ENCODE data around the gene PDSS1.

The PDSS1 gene

DNA sequence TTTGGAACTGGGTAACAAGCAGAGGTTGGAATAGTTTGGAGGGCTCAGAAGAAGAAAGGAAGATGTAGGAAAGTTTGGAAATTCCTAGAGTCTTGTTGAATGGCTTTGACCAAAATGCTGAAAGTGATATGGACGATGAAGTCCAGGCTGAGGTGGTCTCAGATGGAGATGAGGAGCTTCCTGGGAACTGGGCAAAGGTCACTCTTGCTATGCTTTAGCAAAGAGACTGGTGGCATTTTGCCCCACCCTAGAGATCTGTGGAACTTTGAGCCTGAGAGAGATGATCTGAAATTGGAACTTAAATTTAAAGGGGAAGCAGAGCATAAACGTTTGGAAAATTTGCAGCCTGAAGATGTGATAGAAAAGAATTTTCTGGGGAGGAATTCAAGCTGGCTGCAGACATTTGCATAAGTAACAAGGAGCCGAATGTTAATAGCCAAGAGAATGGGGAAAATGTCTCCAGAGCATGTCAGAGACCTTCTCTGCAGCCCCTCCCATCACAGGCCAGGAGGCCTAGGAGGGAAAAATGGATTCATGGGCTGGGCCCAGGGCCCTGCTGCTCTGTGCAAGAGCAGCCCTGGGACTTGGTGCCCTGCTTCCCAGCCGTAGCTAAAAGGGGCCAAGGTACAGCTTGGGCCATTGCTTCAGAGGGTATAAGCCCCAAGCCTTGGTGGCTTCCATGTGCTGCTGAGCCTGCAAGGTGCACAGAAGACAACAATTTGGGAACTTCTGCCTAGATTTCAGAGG is 3.6 kb downstream of the PDSS1 start:
- H3K4me1 ChIP-seq (ENCODE audit: control insufficient read depth, insufficient read depth, low read length), result peaks cover 16% of the 10 kb centered on the region
- H3K36me3 ChIP-seq (ENCODE audit: control insufficient read depth, insufficient read depth, low read length, severe bottlenecking), result peaks cover 16% of the 10 kb centered on the region
- H3K27me3 ChIP-seq (replicated peaks; ENCODE audit: control insufficient read depth, insufficient read depth, low read length), result no peaks in the 10 kb centered on the region
- no peaks in the 10 kb centered on the region for H3K9me3 ChIP-seq (ENCODE audit: control insufficient read depth, low read length)
- no peak overlapping the region for H3K9ac ChIP-seq (ENCODE audit: low read length)
- H3K4me3 ChIP-seq (ENCODE audit: low read length), result no peak overlapping the region
- no peak for DNase-seq (ENCODE audit: low read depth)

DNA sequence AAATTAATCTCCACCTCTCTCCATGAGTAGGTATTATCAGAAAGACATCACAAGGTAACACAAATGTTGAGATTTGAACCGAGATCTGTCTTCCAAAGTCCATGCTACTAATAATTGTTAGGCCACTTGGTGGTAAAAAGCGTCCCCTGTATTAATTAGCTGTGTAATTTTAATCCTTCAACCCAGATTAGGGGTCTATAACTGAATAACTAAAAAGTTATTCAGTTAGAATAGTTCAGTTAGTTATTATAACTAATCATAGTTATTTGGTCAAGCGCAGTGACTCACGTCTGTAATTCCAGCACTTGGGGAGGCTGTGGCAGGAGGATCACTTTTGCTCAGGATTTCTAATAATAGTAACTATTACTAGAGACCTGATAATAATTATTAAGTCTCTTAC is 5.6 kb downstream of the PDSS1 start:
- no peaks in the 10 kb centered on the region for H3K9me3 ChIP-seq (ENCODE audit: control insufficient read depth, low read length)
- H3K4me1 ChIP-seq (ENCODE audit: control insufficient read depth, insufficient read depth, low read length), result peaks cover 10% of the 10 kb centered on the region
- peaks cover 33% of the 10 kb centered on the region for H3K36me3 ChIP-seq (ENCODE audit: control insufficient read depth, insufficient read depth, low read length, severe bottlenecking)
- no peak overlapping the region for H3K4me3 ChIP-seq (ENCODE audit: low read length)
- no peak overlapping the region for H3K9ac ChIP-seq (ENCODE audit: low read length)
- no peak for DNase-seq (ENCODE audit: low read depth)
- no peaks in the 10 kb centered on the region for H3K27me3 ChIP-seq (replicated peaks; ENCODE audit: control insufficient read depth, insufficient read depth, low read length)

DNA sequence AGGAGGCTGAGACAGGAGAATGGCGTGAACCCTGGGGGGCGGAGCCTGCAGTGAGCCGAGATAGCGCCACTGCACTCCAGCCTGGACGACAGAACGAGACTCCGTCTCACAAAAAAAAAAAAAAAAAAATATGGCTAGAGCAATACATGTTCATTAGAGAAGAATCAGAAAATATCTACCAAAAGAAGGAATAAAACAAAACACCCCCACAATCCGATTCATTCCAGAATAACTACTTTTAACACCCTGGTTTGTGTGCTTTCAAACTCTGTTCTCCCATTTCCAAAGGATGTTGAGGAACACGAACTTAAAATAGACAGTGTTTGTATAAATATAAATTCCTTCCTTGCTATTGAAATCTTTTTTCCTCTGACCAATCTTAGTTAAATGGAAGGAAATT is 6.5 kb downstream of the PDSS1 start:
- DNase-seq (ENCODE audit: low read depth), result no peak
- Histone ChIP-seq H3K36me3 (ENCODE audit: control insufficient read depth, insufficient read depth, low read length, severe bottlenecking) (peaks cover 41% of the 10 kb centered on the region), H3K4me1 (ENCODE audit: control insufficient read depth, insufficient read depth, low read length) (peaks cover 2% of the 10 kb centered on the region), H3K9me3 (ENCODE audit: control insufficient read depth, low read length) (no peaks in the 10 kb centered on the region), H3K9ac (ENCODE audit: low read length) (no peak overlapping the region), H3K4me3 (ENCODE audit: low read length) (no peak overlapping the region), H3K27me3 (replicated peaks; ENCODE audit: control insufficient read depth, insufficient read depth, low read length) (no peaks in the 10 kb centered on the region)

DNA sequence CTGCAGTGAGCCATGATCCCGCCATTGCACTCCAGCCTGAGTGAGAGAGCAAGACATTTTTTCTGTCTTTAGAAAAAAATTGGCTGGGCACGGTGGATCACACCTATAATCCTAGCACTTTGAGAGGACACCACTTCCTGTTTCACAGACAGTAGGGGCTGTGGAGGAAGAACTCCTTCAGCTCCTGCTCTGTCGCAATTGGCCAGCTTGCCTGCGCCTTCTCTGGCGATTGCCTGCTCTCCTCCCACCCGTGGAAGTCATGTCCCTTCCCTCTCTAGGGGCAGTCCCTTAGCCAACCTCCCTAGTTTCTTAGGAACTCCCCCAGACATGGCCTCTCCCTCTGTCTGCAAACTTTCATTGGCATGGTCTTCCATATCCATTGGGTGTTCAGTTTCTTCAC is 8.7 kb downstream of the PDSS1 start:
- Histone ChIP-seq H3K36me3 (ENCODE audit: control insufficient read depth, insufficient read depth, low read length, severe bottlenecking) (peaks cover 46% of the 10 kb centered on the region), H3K9me3 (ENCODE audit: control insufficient read depth, low read length) (no peaks in the 10 kb centered on the region), H3K27me3 (replicated peaks; ENCODE audit: control insufficient read depth, insufficient read depth, low read length) (no peaks in the 10 kb centered on the region), H3K4me1 (ENCODE audit: control insufficient read depth, insufficient read depth, low read length) (no peaks in the 10 kb centered on the region), H3K4me3 (ENCODE audit: low read length) (no peak overlapping the region), H3K9ac (ENCODE audit: low read length) (no peak overlapping the region)
- DNase-seq (ENCODE audit: low read depth), result no peak

DNA sequence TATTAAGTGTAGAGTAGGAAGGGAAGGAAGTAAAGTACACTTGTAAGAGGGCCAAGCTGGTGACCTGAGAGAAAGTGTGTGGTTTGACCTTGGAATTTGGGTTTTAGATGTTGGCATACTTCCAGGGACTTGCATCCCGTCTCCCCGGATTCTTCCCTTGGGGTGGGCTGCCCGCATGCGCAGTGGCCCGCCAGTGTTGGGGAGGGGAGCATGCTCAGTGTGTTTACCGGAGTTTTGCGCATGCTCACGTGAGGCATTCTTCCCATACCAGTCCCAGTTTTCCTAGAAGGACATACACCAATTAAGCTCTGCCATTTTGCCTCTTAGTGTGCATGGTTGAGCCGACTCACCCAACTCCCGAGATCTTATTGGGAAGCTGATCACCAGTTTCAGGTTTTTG is 9.4 kb downstream of the PDSS1 start:
- H3K9ac ChIP-seq (ENCODE audit: low read length), result no peak overlapping the region
- DNase-seq (ENCODE audit: low read depth), result no peak
- no peaks in the 10 kb centered on the region for H3K4me1 ChIP-seq (ENCODE audit: control insufficient read depth, insufficient read depth, low read length)
- no peaks in the 10 kb centered on the region for H3K9me3 ChIP-seq (ENCODE audit: control insufficient read depth, low read length)
- H3K27me3 ChIP-seq (replicated peaks; ENCODE audit: control insufficient read depth, insufficient read depth, low read length), result no peaks in the 10 kb centered on the region
- H3K4me3 ChIP-seq (ENCODE audit: low read length), result no peak overlapping the region
- peaks cover 46% of the 10 kb centered on the region for H3K36me3 ChIP-seq (ENCODE audit: control insufficient read depth, insufficient read depth, low read length, severe bottlenecking)

DNA sequence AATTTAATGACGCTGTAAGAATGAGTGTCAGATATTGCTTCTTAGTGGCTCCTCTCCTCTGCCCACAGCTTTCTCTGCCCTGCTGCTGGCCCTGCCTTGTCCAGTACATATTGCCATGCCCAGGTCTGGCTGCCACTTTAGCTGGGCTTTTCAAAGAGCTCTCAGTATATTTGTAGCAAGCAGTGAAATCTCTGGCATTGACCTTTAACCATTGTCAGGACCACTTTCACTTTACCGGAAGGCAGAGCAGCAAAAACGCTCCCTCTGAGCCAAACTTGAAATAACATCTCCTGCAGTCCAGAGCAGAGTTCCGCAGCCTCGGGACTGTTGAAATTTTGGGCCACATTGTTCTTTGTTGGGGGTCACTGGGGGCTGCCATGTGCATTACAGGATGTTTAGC is 13.8 kb downstream of the PDSS1 start:
- no peaks in the 10 kb centered on the region for H3K9me3 ChIP-seq (ENCODE audit: control insufficient read depth, low read length)
- no peak overlapping the region for H3K4me3 ChIP-seq (ENCODE audit: low read length)
- H3K9ac ChIP-seq (ENCODE audit: low read length), result no peak overlapping the region
- H3K4me1 ChIP-seq (ENCODE audit: control insufficient read depth, insufficient read depth, low read length), result no peaks in the 10 kb centered on the region
- H3K36me3 ChIP-seq (ENCODE audit: control insufficient read depth, insufficient read depth, low read length, severe bottlenecking), result peaks cover 40% of the 10 kb centered on the region
- DNase-seq (ENCODE audit: low read depth), result no peak
- H3K27me3 ChIP-seq (replicated peaks; ENCODE audit: control insufficient read depth, insufficient read depth, low read length), result no peaks in the 10 kb centered on the region

DNA sequence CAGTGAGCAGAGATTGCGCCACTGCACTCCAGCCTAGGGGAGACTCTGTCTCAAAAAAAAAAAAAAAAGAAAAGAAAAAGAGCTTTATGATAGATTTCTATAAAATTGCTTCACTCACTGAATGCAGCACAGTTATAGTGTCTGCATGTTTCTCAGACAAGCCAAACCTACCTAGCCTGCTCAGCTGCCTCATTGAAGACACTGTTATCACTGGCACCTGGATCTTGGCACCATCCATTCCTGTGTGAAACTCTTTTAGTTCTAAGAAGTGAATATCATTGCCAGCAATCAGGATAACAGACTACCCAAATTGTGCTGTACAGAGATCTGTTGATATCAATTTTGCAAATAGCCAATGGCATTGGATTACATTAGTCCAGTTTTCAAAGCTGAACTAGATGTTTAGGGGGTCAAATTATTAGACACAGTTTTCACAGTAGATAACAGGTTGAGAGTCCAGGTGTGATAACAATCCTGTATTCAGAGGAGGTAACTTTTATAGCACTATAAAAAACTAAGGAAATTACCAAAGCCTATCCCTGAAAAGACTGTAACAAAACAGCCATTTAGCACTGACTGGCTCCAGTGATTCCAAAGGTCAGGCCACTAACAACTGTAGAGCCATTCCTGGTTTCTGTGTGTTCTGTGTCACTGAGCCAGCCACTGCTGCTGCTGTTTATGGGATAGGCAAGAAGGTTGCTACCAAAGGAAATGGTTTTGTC is 17.1 kb downstream of the PDSS1 start:
- Histone ChIP-seq H3K9me3 (ENCODE audit: control insufficient read depth, low read length) (no peaks in the 10 kb centered on the region), H3K4me1 (ENCODE audit: control insufficient read depth, insufficient read depth, low read length) (no peaks in the 10 kb centered on the region), H3K9ac (ENCODE audit: low read length) (no peak overlapping the region), H3K36me3 (ENCODE audit: control insufficient read depth, insufficient read depth, low read length, severe bottlenecking) (peaks cover 24% of the 10 kb centered on the region), H3K4me3 (ENCODE audit: low read length) (no peak overlapping the region), H3K27me3 (replicated peaks; ENCODE audit: control insufficient read depth, insufficient read depth, low read length) (no peaks in the 10 kb centered on the region)
- no peak for DNase-seq (ENCODE audit: low read depth)

DNA sequence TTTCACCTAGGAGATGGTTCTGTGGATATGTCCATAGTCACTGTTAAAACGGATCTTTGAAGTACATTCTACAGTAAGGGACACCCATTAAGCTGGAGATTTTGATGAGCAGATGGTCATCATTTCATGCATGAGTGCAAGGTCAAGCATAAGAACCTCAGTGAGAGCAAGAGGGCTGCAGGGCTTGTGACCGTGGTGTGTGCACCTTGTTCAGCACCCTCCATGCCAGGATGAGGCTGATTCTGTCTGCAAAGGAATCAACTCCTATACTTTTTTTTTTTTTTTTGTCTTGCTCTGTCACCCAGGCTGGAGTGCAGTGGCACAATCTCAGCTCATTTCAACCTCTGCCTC is 17.6 kb downstream of the PDSS1 start:
- no peaks in the 10 kb centered on the region for H3K4me1 ChIP-seq (ENCODE audit: control insufficient read depth, insufficient read depth, low read length)
- no peak for DNase-seq (ENCODE audit: low read depth)
- H3K36me3 ChIP-seq (ENCODE audit: control insufficient read depth, insufficient read depth, low read length, severe bottlenecking), result peaks cover 27% of the 10 kb centered on the region
- H3K9ac ChIP-seq (ENCODE audit: low read length), result no peak overlapping the region
- H3K4me3 ChIP-seq (ENCODE audit: low read length), result no peak overlapping the region
- no peaks in the 10 kb centered on the region for H3K9me3 ChIP-seq (ENCODE audit: control insufficient read depth, low read length)
- H3K27me3 ChIP-seq (replicated peaks; ENCODE audit: control insufficient read depth, insufficient read depth, low read length), result no peaks in the 10 kb centered on the region

DNA sequence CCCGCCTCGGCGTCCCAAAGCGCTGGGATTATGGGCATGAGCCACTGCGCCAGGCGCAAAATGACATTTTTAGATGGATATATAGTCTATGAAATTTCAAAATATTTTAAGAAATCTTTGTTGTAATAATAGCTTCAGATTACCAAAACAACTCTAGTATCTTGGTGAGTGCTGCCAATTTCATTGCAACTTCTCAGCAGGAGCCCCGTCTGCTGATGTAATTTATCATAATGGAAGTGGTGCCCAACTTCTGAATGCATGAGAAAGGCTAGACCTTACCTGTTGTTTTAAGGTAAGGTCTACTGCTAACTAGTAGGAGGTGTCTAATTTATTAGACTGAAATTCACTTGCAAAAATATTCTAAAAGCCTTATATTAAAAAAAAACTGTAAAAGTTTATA is 20.0 kb downstream of the PDSS1 start:
- no peaks in the 10 kb centered on the region for H3K27me3 ChIP-seq (replicated peaks; ENCODE audit: control insufficient read depth, insufficient read depth, low read length)
- DNase-seq (ENCODE audit: low read depth), result no peak
- no peak overlapping the region for H3K4me3 ChIP-seq (ENCODE audit: low read length)
- H3K4me1 ChIP-seq (ENCODE audit: control insufficient read depth, insufficient read depth, low read length), result no peaks in the 10 kb centered on the region
- H3K36me3 ChIP-seq (ENCODE audit: control insufficient read depth, insufficient read depth, low read length, severe bottlenecking), result peaks cover 44% of the 10 kb centered on the region
- no peak overlapping the region for H3K9ac ChIP-seq (ENCODE audit: low read length)
- no peaks in the 10 kb centered on the region for H3K9me3 ChIP-seq (ENCODE audit: control insufficient read depth, low read length)

DNA sequence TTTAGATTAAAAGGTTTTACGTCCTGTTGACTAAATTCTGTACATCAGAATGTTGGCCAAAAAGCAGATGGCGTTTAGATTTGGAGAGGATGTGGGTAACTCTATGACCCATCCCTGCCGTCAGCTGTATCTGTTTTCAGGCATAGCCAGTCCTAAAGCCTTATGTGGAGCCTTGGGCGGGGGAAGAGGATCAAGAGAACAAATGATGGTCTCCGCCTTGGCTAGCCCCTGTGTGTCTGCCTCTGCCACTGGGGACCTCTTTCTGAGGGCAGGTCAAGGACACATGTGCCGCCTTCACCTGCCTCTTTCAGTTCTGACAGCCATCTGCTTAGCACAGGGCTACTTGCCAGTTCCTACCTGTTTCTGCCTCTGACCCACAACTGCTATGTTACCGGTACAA is 24.1 kb downstream of the PDSS1 start:
- Histone ChIP-seq H3K4me3 (ENCODE audit: low read length) (no peak overlapping the region), H3K9me3 (ENCODE audit: control insufficient read depth, low read length) (no peaks in the 10 kb centered on the region), H3K36me3 (ENCODE audit: control insufficient read depth, insufficient read depth, low read length, severe bottlenecking) (peaks cover 61% of the 10 kb centered on the region), H3K9ac (ENCODE audit: low read length) (no peak overlapping the region), H3K27me3 (replicated peaks; ENCODE audit: control insufficient read depth, insufficient read depth, low read length) (no peaks in the 10 kb centered on the region), H3K4me1 (ENCODE audit: control insufficient read depth, insufficient read depth, low read length) (no peaks in the 10 kb centered on the region)
- DNase-seq (ENCODE audit: low read depth), result no peak

DNA sequence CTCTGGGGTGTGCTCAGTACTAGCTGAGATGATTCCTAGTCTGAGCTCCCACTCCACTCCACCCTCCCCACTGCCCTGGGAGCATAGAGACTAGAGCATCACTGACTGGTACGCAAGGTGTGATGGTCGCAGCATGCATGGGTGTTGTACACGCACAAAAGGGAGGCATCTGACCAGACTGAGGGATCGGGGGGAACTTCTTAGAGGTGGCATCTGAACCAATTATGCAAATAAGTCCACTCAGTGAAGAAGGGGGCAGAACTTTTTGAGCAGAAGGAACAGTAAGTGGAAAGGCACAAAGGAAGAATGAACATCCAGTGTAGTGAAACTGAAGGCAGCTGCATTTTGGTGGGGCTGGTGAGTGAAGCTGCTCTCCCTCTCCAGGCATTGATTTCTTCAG is 25.5 kb downstream of the PDSS1 start:
- Histone ChIP-seq H3K9ac (ENCODE audit: low read length) (no peak overlapping the region), H3K27me3 (replicated peaks; ENCODE audit: control insufficient read depth, insufficient read depth, low read length) (no peaks in the 10 kb centered on the region), H3K4me1 (ENCODE audit: control insufficient read depth, insufficient read depth, low read length) (no peaks in the 10 kb centered on the region), H3K9me3 (ENCODE audit: control insufficient read depth, low read length) (no peaks in the 10 kb centered on the region), H3K4me3 (ENCODE audit: low read length) (no peak overlapping the region), H3K36me3 (ENCODE audit: control insufficient read depth, insufficient read depth, low read length, severe bottlenecking) (peaks cover 61% of the 10 kb centered on the region)
- no peak for DNase-seq (ENCODE audit: low read depth)
